DND-41 (cell line): ENCODE data around the gene RTN4IP1.

Experiments
- ATAC-seq: fragments of 200-7000 bp; cut with Tn5 transposase; 3 replicates; pipeline ENCODE4 v1.9.1; 2021; ENCODE audit warnings: low read depth; ENCODE audit not compliant: insufficient read depth
- DNase-seq: peaks from one replicate; pipeline ENCODE4 v3.0.0-alpha.2; 2020
- H2AFZ ChIP-seq: 2 replicates; pipeline ENCODE4 v1.6.0; 2012; ENCODE audit warnings: low read depth, low read length
- H3K27ac ChIP-seq: 2 replicates; pipeline ENCODE4 v1.5.1; 2012; ENCODE audit warnings: low read length, inconsistent platforms
- H3K27me3 ChIP-seq: fragments of 200-600 bp; sonication (generic); 2 replicates; pipeline ENCODE4 v1.6.0; 2012; ENCODE audit warnings: low read length, mild to moderate bottlenecking, inconsistent platforms; ENCODE audit not compliant: insufficient read depth, poor library complexity
- H3K36me3 ChIP-seq: 2 replicates; pipeline ENCODE4 v1.5.1; 2012; ENCODE audit warnings: low read length, inconsistent platforms; ENCODE audit not compliant: insufficient read depth
- H3K4me1 ChIP-seq: 2 replicates; pipeline ENCODE4 v1.5.1; 2012; ENCODE audit warnings: mild to moderate bottlenecking, low read length; ENCODE audit not compliant: insufficient read depth
- H3K4me2 ChIP-seq: 2 replicates; pipeline ENCODE4 v1.6.0; 2012; ENCODE audit warnings: mild to moderate bottlenecking, moderate library complexity, low read length, inconsistent platforms; ENCODE audit not compliant: insufficient read depth
- H3K4me3 ChIP-seq, 2 experiments: fragments of 200-600 bp in 1 of 2; shearing (Covaris generic) in 1 of 2; 2 replicates each; pipeline ENCODE4 v1.5.1; 2012 to 2016; ENCODE audit warnings: inconsistent platforms in 2 of 2, low read length in 2 of 2, mild to moderate bottlenecking in 2 of 2, low read depth in 1 of 2, moderate library complexity in 1 of 2
- H3K79me2 ChIP-seq: 2 replicates; pipeline ENCODE4 v1.6.0; 2012; ENCODE audit warnings: low read length, inconsistent platforms; ENCODE audit not compliant: insufficient read depth
- H3K9ac ChIP-seq: 2 replicates; pipeline ENCODE4 v1.6.0; 2012; ENCODE audit warnings: low read depth, mild to moderate bottlenecking, inconsistent platforms, low read length, moderate library complexity
- H3K9me3 ChIP-seq: 2 replicates; pipeline ENCODE4 v1.5.1; 2012; ENCODE audit warnings: low read length, moderate library complexity, mild to moderate bottlenecking, inconsistent platforms; ENCODE audit not compliant: insufficient read depth, severe bottlenecking
- H4K20me1 ChIP-seq: 2 replicates; pipeline ENCODE4 v1.6.0; 2012; ENCODE audit warnings: low read length; ENCODE audit not compliant: insufficient read depth
- CTCF ChIP-seq: IDR thresholded peaks from 2 replicates; pipeline ENCODE4 v1.5.1; 2012; ENCODE audit warnings: borderline replicate concordance, low read length, moderate library complexity, mild to moderate bottlenecking; ENCODE audit not compliant: poor library complexity, severe bottlenecking; ENCODE audit errors: extremely low read depth
- EZH2 ChIP-seq: IDR thresholded peaks from 3 replicates; pipeline ENCODE4 v1.6.1; 2012; ENCODE audit warnings: borderline replicate concordance, low read depth, mild to moderate bottlenecking, moderate library complexity, low read length, inconsistent platforms; ENCODE audit not compliant: severe bottlenecking

The RTN4IP1 gene

GRCh38 chr6:106579281-106579680 is 50.0 kb downstream of the RTN4IP1 start:
- H3K79me2 ChIP-seq, result no peaks in the 10 kb centered on the region
- H3K27me3 ChIP-seq, result no peaks in the 10 kb centered on the region
- no peak overlapping the region for H2AFZ ChIP-seq
- no peak for DNase-seq
- no peaks in the 10 kb centered on the region for H4K20me1 ChIP-seq
- TF ChIP-seq CTCF (no peak), EZH2 (no peak)
- no peaks in the 10 kb centered on the region for H3K9me3 ChIP-seq
- H3K9ac ChIP-seq, result no peak overlapping the region
- ATAC-seq, result no peak
- H3K4me3 ChIP-seq, result no peak overlapping the region
- H3K36me3 ChIP-seq, result peaks cover 22% of the 10 kb centered on the region
- H3K4me1 ChIP-seq, result no peaks in the 10 kb centered on the region
- H3K27ac ChIP-seq, result no peak overlapping the region
- H3K4me2 ChIP-seq, result no peak overlapping the region

GRCh38 chr6:106574741-106575458 is 54.4 kb downstream of the RTN4IP1 start:
- TF ChIP-seq EZH2, result no peak
- no peak for TF ChIP-seq CTCF
- H3K9me3 ChIP-seq, result no peaks in the 10 kb centered on the region
- ATAC-seq, result no peak
- no peaks in the 10 kb centered on the region for H3K4me1 ChIP-seq
- no peak overlapping the region for H3K9ac ChIP-seq
- no peak overlapping the region for H2AFZ ChIP-seq
- H3K27me3 ChIP-seq, result no peaks in the 10 kb centered on the region
- H3K4me3 ChIP-seq, result no peak overlapping the region
- peaks cover 15% of the 10 kb centered on the region for H3K36me3 ChIP-seq
- H3K4me2 ChIP-seq, result no peak overlapping the region
- H3K79me2 ChIP-seq, result no peaks in the 10 kb centered on the region
- no peak for DNase-seq
- H3K27ac ChIP-seq, result no peak overlapping the region
- no peaks in the 10 kb centered on the region for H4K20me1 ChIP-seq

GRCh38 chr6:106572875-106573585 is 56.3 kb downstream of the RTN4IP1 start:
- Histone ChIP-seq H3K9ac (no peak overlapping the region), H3K36me3 (peaks cover 29% of the 10 kb centered on the region), H3K4me3 (no peak overlapping the region), H3K4me1 (no peaks in the 10 kb centered on the region), H4K20me1 (no peaks in the 10 kb centered on the region), H3K27ac (no peak overlapping the region), H3K27me3 (no peaks in the 10 kb centered on the region), H3K4me2 (no peak overlapping the region), H3K79me2 (no peaks in the 10 kb centered on the region), H2AFZ (no peak overlapping the region), H3K9me3 (no peaks in the 10 kb centered on the region)
- TF ChIP-seq EZH2 (no peak), CTCF (no peak)
- no peak for DNase-seq
- no peak for ATAC-seq
